ENCODE results near the gene CDC16. TPM values are rescaled to one million over a fixed set of nuclear protein-coding genes. Genes with fewer than 3 reads are reported as not detected.
"Not testable (repeated sequence)": the region's sequence is repeated elsewhere in the genome, so short reads cannot be mapped to it uniquely, and the experiment has no call there.

CDC16 gene
- total RNA-seq, 1 donor from 2014 or later = 65.4 TPM

- Mint-ChIP-seq H3K27ac (ENCODE audit: unreplicated experiment) (no peak overlapping the region), H3K4me1 (ENCODE audit: unreplicated experiment) (no peaks in the 10 kb centered on the region), H3K36me3 (ENCODE audit: low read depth, unreplicated experiment) (peaks cover 49% of the 10 kb centered on the region), H3K9me3 (ENCODE audit: unreplicated experiment) (no peaks in the 10 kb centered on the region), H3K4me3 (ENCODE audit: unreplicated experiment) (no peak overlapping the region), H3K27me3 (ENCODE audit: unreplicated experiment) (no peaks in the 10 kb centered on the region)
- DNase-seq (ENCODE audit: low spot score) = no peak
- no peak for TF ChIP-seq CTCF (IDR thresholded peaks at IDR 0.05; ENCODE audit: unreplicated experiment)
These were observed 28.9 kb downstream of the CDC16 start for GRCh38 chr13:114263578-114263977.

DNA sequence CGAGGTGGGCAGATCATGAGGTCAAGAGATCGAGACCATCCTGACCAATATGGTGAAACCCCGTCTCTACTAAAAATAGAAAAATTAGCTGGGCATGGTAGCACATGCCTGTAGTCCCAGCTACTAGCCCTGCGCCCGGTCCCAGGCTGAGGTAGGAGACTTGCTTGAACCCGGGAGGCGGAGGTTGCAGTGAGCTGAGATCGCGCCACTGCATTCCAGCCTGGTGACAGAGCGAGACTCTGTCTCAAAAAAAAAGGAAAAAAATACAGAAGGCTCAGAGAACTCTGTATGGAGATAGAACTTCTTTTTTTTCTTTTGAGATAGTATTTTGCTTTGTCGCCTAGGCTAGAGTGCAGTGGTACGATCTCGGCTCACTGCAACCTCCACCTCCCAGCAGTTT is 29.6 kb downstream of the CDC16 start:
- not testable (repeated sequence) for H3K9me3 Mint-ChIP-seq (ENCODE audit: unreplicated experiment); H3K4me1 Mint-ChIP-seq (ENCODE audit: unreplicated experiment); H3K27me3 Mint-ChIP-seq (ENCODE audit: unreplicated experiment); H3K4me3 Mint-ChIP-seq (ENCODE audit: unreplicated experiment); H3K27ac Mint-ChIP-seq (ENCODE audit: unreplicated experiment); DNase-seq (ENCODE audit: low spot score)
- peaks cover 53% of the 10 kb centered on the region for H3K36me3 Mint-ChIP-seq (ENCODE audit: low read depth, unreplicated experiment)

GRCh38 chr13:114264886-114265611 is 30.4 kb downstream of the CDC16 start:
- H3K4me3 Mint-ChIP-seq (ENCODE audit: unreplicated experiment) = no peak overlapping the region
- no peak for TF ChIP-seq CTCF (IDR thresholded peaks at IDR 0.05; ENCODE audit: unreplicated experiment)
- H3K9me3 Mint-ChIP-seq (ENCODE audit: unreplicated experiment) = no peaks in the 10 kb centered on the region
- H3K27me3 Mint-ChIP-seq (ENCODE audit: unreplicated experiment) = no peaks in the 10 kb centered on the region
- no peak overlapping the region for H3K27ac Mint-ChIP-seq (ENCODE audit: unreplicated experiment)
- H3K36me3 Mint-ChIP-seq (ENCODE audit: low read depth, unreplicated experiment) = peaks cover 53% of the 10 kb centered on the region
- no peak for DNase-seq (ENCODE audit: low spot score)
- no peaks in the 10 kb centered on the region for H3K4me1 Mint-ChIP-seq (ENCODE audit: unreplicated experiment)

DNA sequence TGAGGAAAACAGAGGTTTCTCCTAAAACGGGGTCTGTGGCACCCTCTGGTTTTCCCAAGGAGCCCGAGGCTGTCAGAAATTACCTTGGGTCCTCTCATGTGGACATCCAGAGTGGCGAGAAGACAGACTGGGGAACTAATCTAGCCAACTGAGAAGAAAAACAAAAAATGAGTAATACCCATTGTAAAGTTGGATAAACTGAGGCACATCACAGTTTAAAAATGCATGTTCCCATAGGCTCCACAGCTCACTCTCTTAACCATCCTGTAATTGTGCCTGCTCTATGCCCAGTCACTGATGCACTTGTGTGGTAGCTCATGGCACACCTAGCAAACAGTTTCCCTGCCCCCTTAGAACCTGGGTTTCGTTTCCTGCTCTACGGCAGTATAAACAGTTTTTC is 31.5 kb downstream of the CDC16 start:
- DNase-seq (ENCODE audit: low spot score) = no peak
- Mint-ChIP-seq H3K27me3 (ENCODE audit: unreplicated experiment) (no peaks in the 10 kb centered on the region), H3K4me3 (ENCODE audit: unreplicated experiment) (no peak overlapping the region), H3K27ac (ENCODE audit: unreplicated experiment) (no peak overlapping the region), H3K4me1 (ENCODE audit: unreplicated experiment) (no peaks in the 10 kb centered on the region), H3K9me3 (ENCODE audit: unreplicated experiment) (no peaks in the 10 kb centered on the region), H3K36me3 (ENCODE audit: low read depth, unreplicated experiment) (peaks cover 49% of the 10 kb centered on the region)
- no peak for TF ChIP-seq CTCF (IDR thresholded peaks at IDR 0.05; ENCODE audit: unreplicated experiment)

DNA sequence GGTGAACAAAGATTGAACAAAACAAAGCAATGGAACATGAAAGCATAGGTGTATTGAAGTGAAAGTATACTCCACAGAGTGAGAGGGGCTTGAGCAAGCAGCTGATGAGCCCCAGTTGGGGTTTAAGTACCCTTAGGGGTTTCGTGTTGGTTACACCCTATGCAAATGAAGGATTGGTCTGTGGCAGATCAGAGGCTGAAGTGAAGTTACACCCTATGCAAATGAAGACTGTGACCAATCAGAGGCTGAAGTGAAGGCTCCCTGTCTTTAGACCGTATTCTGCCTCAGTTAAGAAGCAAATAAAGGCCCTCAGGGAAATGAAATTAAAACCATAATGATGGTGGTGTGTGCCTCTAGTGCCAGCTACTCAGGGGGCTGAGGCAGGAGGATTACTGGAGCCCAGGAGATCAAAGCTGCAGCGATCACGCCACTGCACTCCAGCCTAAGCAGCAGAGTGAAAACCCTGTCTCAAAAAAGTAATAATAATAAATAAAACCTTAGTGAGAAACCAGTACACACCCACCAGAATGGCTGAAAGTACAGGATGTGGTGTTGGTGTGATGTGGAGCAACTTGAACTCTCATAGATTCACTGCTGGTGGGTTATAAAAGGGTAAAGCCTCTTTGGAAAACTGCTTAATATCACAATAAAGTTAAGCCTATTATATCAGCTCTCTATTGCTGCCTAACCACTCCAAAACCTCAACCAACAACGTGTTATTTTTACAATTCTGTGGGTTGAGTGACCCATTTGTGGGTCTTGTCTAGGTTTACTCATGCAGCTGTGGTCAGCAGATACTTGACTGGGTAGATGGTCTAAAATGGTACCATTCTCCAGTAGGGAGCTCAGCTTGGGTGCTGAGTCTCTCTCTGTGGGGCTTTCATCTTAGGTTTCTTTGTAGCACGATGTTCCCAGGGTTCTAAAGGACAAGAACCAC is 33.9 kb downstream of the CDC16 start:
- no peak for TF ChIP-seq CTCF (IDR thresholded peaks at IDR 0.05; ENCODE audit: unreplicated experiment)
- Mint-ChIP-seq H3K36me3 (ENCODE audit: low read depth, unreplicated experiment) (peaks cover 43% of the 10 kb centered on the region), H3K9me3 (ENCODE audit: unreplicated experiment) (no peaks in the 10 kb centered on the region), H3K27me3 (ENCODE audit: unreplicated experiment) (no peaks in the 10 kb centered on the region), H3K4me1 (ENCODE audit: unreplicated experiment) (no peaks in the 10 kb centered on the region), H3K4me3 (ENCODE audit: unreplicated experiment) (no peak overlapping the region), H3K27ac (ENCODE audit: unreplicated experiment) (no peak overlapping the region)
- DNase-seq (ENCODE audit: low spot score) = no peak
